Lower lobe of right lung (tissue), 2 donors: ENCODE results near the gene MESP1. TPM values are rescaled to one million over a fixed set of nuclear protein-coding genes. Genes with fewer than 3 reads are reported as not detected.

ENCODE experiments used
- ATAC-seq, 2 donors: fragments of 200-7000 bp; cut with Tn5 transposase; one replicate each; pipeline ENCODE4 v1.9.1; 2020 to 2022; ENCODE audit warnings: mild to moderate bottlenecking in 2 of 2, moderate library complexity in 2 of 2
- DNase-seq: peaks from one replicate; pipeline ENCODE4 v3.0.0-alpha.2; 2020
- H3K27ac ChIP-seq: fragments of 200-600 bp; one replicate; pipeline ENCODE4 v1.8.0; 2022
- H3K27me3 ChIP-seq: fragments of 200-600 bp; one replicate; pipeline ENCODE4 v1.8.0; 2022; ENCODE audit warnings: low read depth
- H3K36me3 ChIP-seq: fragments of 200-600 bp; one replicate; pipeline ENCODE4 v1.8.0; 2022; ENCODE audit warnings: mild to moderate bottlenecking
- H3K4me1 ChIP-seq: fragments of 200-600 bp; one replicate; pipeline ENCODE4 v1.8.0; 2022
- H3K4me3 ChIP-seq: fragments of 200-600 bp; one replicate; pipeline ENCODE4 v1.8.0; 2022; ENCODE audit warnings: mild to moderate bottlenecking
- H3K9me3 ChIP-seq: fragments of 200-600 bp; one replicate; pipeline ENCODE4 v1.8.0; 2022
- CTCF ChIP-seq: fragments of 200-600 bp; IDR thresholded peaks from one replicate; pipeline ENCODE4 v1.8.0; 2022; ENCODE audit warnings: antibody characterized with exemption, mild to moderate bottlenecking
- intact Hi-C: fragments of 100-400 bp; cut with DNase I; formaldehyde crosslinking; loops from one replicate; pipeline ENCODE4 v1.11.0; 2022
- total RNA-seq: library from RNA; stranded (reverse); fragmentation: NEBNext Ultra II Directional; extraction: Animal tissue kit (Norgen Biotek cat#: 25700); gene quantifications from one replicate; pipeline ENCODE4 v1.2.1, GENCODE V29; 2021
- donor health status: DM: no; HTN: yes; CAD: no; lungs with severe emphysema.

Gene MESP1
- total RNA-seq, 1 donor from 2014 or later = 0.53 TPM

GRCh38 chr15:89749054-89749453 lies 2.0 kb downstream of the MESP1 start:
- peaks cover 24% of the 10 kb centered on the region for H3K27me3 ChIP-seq

GRCh38 chr15:89747708-89748682 lies 3.1 kb downstream of the MESP1 start:
- Histone ChIP-seq H3K27ac (no peak overlapping the region), H3K9me3 (no peaks in the 10 kb centered on the region), H3K27me3 (peaks cover 24% of the 10 kb centered on the region), H3K4me1 (peaks cover 16% of the 10 kb centered on the region), H3K36me3 (no peaks in the 10 kb centered on the region), H3K4me3 (no peak overlapping the region)
- DNase-seq = no peak
- TF ChIP-seq CTCF = no peak
- no peak for ATAC-seq
- intact Hi-C loops = no loop called here

More at GRCh38 chr15:89749054-89749453, 2.0 kb downstream of the MESP1 start:
- no peak overlapping the region for H3K4me3 ChIP-seq
- no peaks in the 10 kb centered on the region for H3K36me3 ChIP-seq
- no peak for TF ChIP-seq CTCF
- no peaks in the 10 kb centered on the region for H3K9me3 ChIP-seq
- H3K27ac ChIP-seq = no peak overlapping the region
- intact Hi-C loops = no loop called here
- peaks cover 16% of the 10 kb centered on the region for H3K4me1 ChIP-seq
- ATAC-seq = no peak
- no peak for DNase-seq

GRCh38 chr15:89746386-89746780 lies 4.7 kb downstream of the MESP1 start:
- no peaks in the 10 kb centered on the region for H3K9me3 ChIP-seq
- no peak overlapping the region for H3K27ac ChIP-seq
- ATAC-seq (no peak), DNase-seq (no peak)
- intact Hi-C loops = no loop called here
- H3K36me3 ChIP-seq = no peaks in the 10 kb centered on the region
- H3K27me3 ChIP-seq = peaks cover 24% of the 10 kb centered on the region
- no peak for TF ChIP-seq CTCF
- peaks cover 12% of the 10 kb centered on the region for H3K4me1 ChIP-seq
- no peak overlapping the region for H3K4me3 ChIP-seq

- Histone ChIP-seq H3K4me3 (no peak overlapping the region), H3K9me3 (no peaks in the 10 kb centered on the region), H3K4me1 (peaks cover 8% of the 10 kb centered on the region), H3K27me3 (peaks cover 24% of the 10 kb centered on the region), H3K36me3 (no peaks in the 10 kb centered on the region), H3K27ac (no peak overlapping the region)
- DNase-seq = no peak
- intact Hi-C loops = no loop called here
- no peak for TF ChIP-seq CTCF
- ATAC-seq = no peak
Observed at GRCh38 chr15:89745768-89746167, 5.3 kb downstream of the MESP1 start.

- intact Hi-C loops = no loop called here
- peaks cover 22% of the 10 kb centered on the region for H3K27me3 ChIP-seq
- no peak for ATAC-seq
- no peak overlapping the region for H3K27ac ChIP-seq
- no peak for DNase-seq
- H3K36me3 ChIP-seq = no peaks in the 10 kb centered on the region
- H3K4me1 ChIP-seq = peaks cover 4% of the 10 kb centered on the region
- TF ChIP-seq CTCF = no peak
- no peak overlapping the region for H3K4me3 ChIP-seq
- H3K9me3 ChIP-seq = no peaks in the 10 kb centered on the region
Observed at GRCh38 chr15:89745131-89745530, 5.9 kb downstream of the MESP1 start.
